Esophagus squamous epithelium (tissue), 4 donors: ENCODE measurements around the gene WDFY3.

Source experiments
- CTCF ChIP-seq, 6 experiments: fragments of 450-650 bp in 4 of 6; fragments of 200-600 bp in 2 of 6; sonication (generic) in 2 of 6; IDR thresholded peaks; one replicate each; pipeline ENCODE4 v1.5.1; 2016 to 2019; ENCODE audit warnings: antibody characterized with exemption in 6 of 6, mild to moderate bottlenecking in 4 of 6, moderate library complexity in 4 of 6
- POLR2A ChIP-seq, 4 donors: fragments of 450-650 bp; IDR thresholded peaks; one replicate each; pipeline ENCODE4 v1.6.1; 2017; ENCODE audit warnings: antibody characterized with exemption in 4 of 4, mild to moderate bottlenecking in 4 of 4, moderate library complexity in 3 of 4

DNA sequence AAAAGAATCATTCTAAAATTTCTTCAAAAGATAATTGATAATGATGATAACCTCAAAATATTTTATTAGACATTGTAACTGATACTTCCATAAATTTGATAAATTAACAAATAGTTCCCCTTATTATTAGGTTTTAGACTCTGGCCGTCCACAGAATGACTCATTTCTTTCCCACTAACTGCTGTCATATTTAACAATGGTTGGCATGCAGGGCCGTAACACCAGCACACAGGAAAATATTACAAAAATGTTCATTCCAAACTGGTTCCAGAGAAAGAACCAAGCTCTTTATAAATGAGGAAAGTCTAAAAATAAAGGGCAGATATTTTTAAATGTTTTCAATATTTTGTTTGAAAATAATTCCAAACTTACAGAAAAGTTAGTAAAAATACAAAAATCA is 28.2 kb downstream of the WDFY3 start:
- TF ChIP-seq CTCF (IDR thresholded peaks at IDR 0.05): no peak
- TF ChIP-seq POLR2A (IDR thresholded peaks at IDR 0.05): no peak
